Sigmoid colon (tissue), 7 donors: ENCODE data around the gene IDE. TPM values are rescaled to one million over a fixed set of nuclear protein-coding genes. Genes with fewer than 3 reads are reported as not detected.

ENCODE experiments used
- DNase-seq: peaks from one replicate; pipeline ENCODE4 v3.0.0-alpha.2; 2019
- H3K27ac ChIP-seq, 4 donors: fragments of 200-600 bp; sonication (generic); one replicate each; pipeline ENCODE4 v1.5.1; 2016 to 2019; ENCODE audit warnings: mild to moderate bottlenecking in 1 of 4
- H3K27me3 ChIP-seq, 3 donors: fragments of 200-600 bp; sonication (generic); one replicate each; pipeline ENCODE4 v1.5.1; 2019; ENCODE audit warnings: mild to moderate bottlenecking in 1 of 3
- H3K36me3 ChIP-seq, 4 donors: fragments of 200-600 bp; sonication (generic); one replicate each; pipeline ENCODE4 v1.5.1; 2016 to 2019
- H3K4me1 ChIP-seq, 4 donors: fragments of 200-600 bp; sonication (generic); one replicate each; pipeline ENCODE4 v1.5.1; 2017 to 2019
- H3K4me3 ChIP-seq, 4 donors: fragments of 200-600 bp; sonication (generic); one replicate each; pipeline ENCODE4 v1.5.1; 2017 to 2019; ENCODE audit warnings: mild to moderate bottlenecking in 2 of 4, moderate library complexity in 1 of 4
- H3K9me3 ChIP-seq, 4 donors: fragments of 200-600 bp in 3 of 4; sonication (generic) in 3 of 4; one replicate each; pipeline versions ENCODE4 v1.5.1 to v1.6.1; 2013 to 2019
- CTCF ChIP-seq, 4 experiments: fragments of 450-650 bp in 3 of 4; fragments of 200-600 bp in 1 of 4; IDR thresholded peaks; one replicate each; pipeline ENCODE4 v1.5.1; 2016 to 2019; ENCODE audit warnings: antibody characterized with exemption in 4 of 4, mild to moderate bottlenecking in 3 of 4, moderate library complexity in 2 of 4
- EP300 ChIP-seq, 4 donors: sonication (generic); formaldehyde crosslinking; IDR thresholded peaks; one replicate each; pipeline ENCODE4 v1.6.1; 2017; ENCODE audit warnings: antibody characterized with exemption in 4 of 4
- POLR2A ChIP-seq, 2 donors: fragments of 450-650 bp; IDR thresholded peaks; one replicate each; pipeline ENCODE4 v1.6.1; 2016; ENCODE audit warnings: antibody characterized with exemption in 2 of 2, mild to moderate bottlenecking in 2 of 2, moderate library complexity in 2 of 2
- POLR2AphosphoS5 ChIP-seq, 4 donors: sonication (generic); formaldehyde crosslinking; IDR thresholded peaks; one replicate each; pipeline ENCODE4 v1.6.1; 2017; ENCODE audit warnings: antibody characterized with exemption in 4 of 4
- WGBS, 2 donors: extraction: QIAGEN DNeasy Blood & Tissue Kit; methylation state at CpG; one replicate each; pipeline ENCODE4 v1.1.7; 2013; 5-methylcytosine and 5-hydroxymethylcytosine counted together
- intact Hi-C: fragments of 100-400 bp; cut with DNase I; formaldehyde crosslinking; loops from one replicate; pipeline ENCODE4 v1.15.1; 2023
- polyA plus RNA-seq, 3 donors: library from polyadenylated mRNA; stranded (reverse); fragments of 200-250 nt; gene quantifications; one replicate each; pipeline ENCODE4 v1.2.3, GENCODE V29; 2013
- total RNA-seq, 4 donors: library from RNA; depleted of rRNA; stranded (reverse); fragments of >200 nt; gene quantifications; one replicate each; pipeline ENCODE4 v1.1.0, GENCODE V29; 2016
- donor health status: healthy with polysubstance abuse.
- donor health status: Bipolar disorder and iron deficiency.
- donor health status: healthy.

Gene IDE
- total and polyA plus RNA-seq, 7 donors: 7.8 to 32.9 (median 23.3) TPM

GRCh38 chr10:92598321-92598720 lies 24.4 kb upstream of the IDE start:
- Histone ChIP-seq H3K36me3 (no peaks in the 10 kb centered on the region), H3K9me3 (no peaks in the 10 kb centered on the region), H3K27me3 (no peaks in the 10 kb centered on the region), H3K4me1 (peaks cover 0 to 7% (median 4%) of the 10 kb centered on the region in 4 donors), H3K4me3 (no peak overlapping the region), H3K27ac (no peak overlapping the region)
- WGBS, 2 donors: 95 to 96% methylated on average over 1 of the region's 1 CpG
- TF ChIP-seq POLR2A (IDR thresholded peaks at IDR 0.05): no peak
- no peak for TF ChIP-seq CTCF (IDR thresholded peaks at IDR 0.05)
- no peak for TF ChIP-seq POLR2AphosphoS5 (IDR thresholded peaks at IDR 0.05)
- TF ChIP-seq EP300 (IDR thresholded peaks at IDR 0.05): no peak
- DNase-seq: no peak
- intact Hi-C loops: no loop called here

- intact Hi-C loops: no loop called here
- H3K4me3 ChIP-seq: no peak overlapping the region
- TF ChIP-seq POLR2A (IDR thresholded peaks at IDR 0.05): no peak
- TF ChIP-seq POLR2AphosphoS5 (IDR thresholded peaks at IDR 0.05): no peak
- no peak for TF ChIP-seq EP300 (IDR thresholded peaks at IDR 0.05)
- no peak for TF ChIP-seq CTCF (IDR thresholded peaks at IDR 0.05)
Observed at GRCh38 chr10:92595505-92595904, 21.6 kb upstream of the IDE start.

GRCh38 chr10:92593619-92594588 lies 20.0 kb upstream of the IDE start:
- H3K27ac ChIP-seq: peak overlapping the region in 1 of 4 donors; percentile 96
- no peak for DNase-seq
- TF ChIP-seq EP300 (IDR thresholded peaks at IDR 0.05) (no peak), CTCF (IDR thresholded peaks at IDR 0.05) (no peak)

More at GRCh38 chr10:92595505-92595904, 21.6 kb upstream of the IDE start:
- H3K9me3 ChIP-seq: no peaks in the 10 kb centered on the region
- no peak for DNase-seq
- no peaks in the 10 kb centered on the region for H3K36me3 ChIP-seq
- WGBS, 2 donors: 91 to 92% methylated on average over 2 of the region's 2 CpGs
- no peak overlapping the region for H3K27ac ChIP-seq
- H3K4me1 ChIP-seq: peaks cover 0 to 23% (median 11%) of the 10 kb centered on the region in 4 donors
- H3K27me3 ChIP-seq: no peaks in the 10 kb centered on the region

GRCh38 chr10:92592761-92593618 lies 19.1 kb upstream of the IDE start, which contains the start of gene KIF11:
Gene KIF11, plus strand, starts transcription at chr10:92593130. Its CDS starts 246 bp downstream, at chr10:92593376.
- intact Hi-C loops: loop anchor here (1.0 to 5.0 kb wide), 5 partner anchors 20 to 301 kb away; partner anchors contain the start of genes CPEB3 and MARCHF5
- TF ChIP-seq POLR2AphosphoS5 (IDR thresholded peaks at IDR 0.05): peak; percentile 92 to 98 (median 97)
- peak; percentile 87 to 91 for TF ChIP-seq POLR2A (IDR thresholded peaks at IDR 0.05)
- TF ChIP-seq EP300 (IDR thresholded peaks at IDR 0.05): peak in 1 of 4 donors; percentile 36
- TF ChIP-seq CTCF (IDR thresholded peaks at IDR 0.05): no peak
- no peaks in the 10 kb centered on the region for H3K27me3 ChIP-seq
- peak; percentile 98 for DNase-seq
- H3K36me3 ChIP-seq: no peaks in the 10 kb centered on the region
- peak within 1 kb of the TSS; percentile 87 to 97 (median 96) for H3K27ac ChIP-seq
- H3K4me1 ChIP-seq: peaks cover 0 to 23% (median 11%) of the 10 kb centered on the region in 4 donors
- peak within 1 kb of the TSS; percentile 44 to 75 (median 60) for H3K4me3 ChIP-seq
- H3K9me3 ChIP-seq: no peaks in the 10 kb centered on the region
- WGBS, 2 donors: 0 to 1% methylated on average over 61 of the region's 61 CpGs

More at GRCh38 chr10:92593619-92594588, 20.0 kb upstream of the IDE start:
- intact Hi-C loops: loop anchor here (2.0 to 5.0 kb wide), 4 partner anchors 77 to 302 kb away; partner anchors contain the start of genes CPEB3 and MARCHF5
- 5 to 9% methylated on average over 9 of the region's 9 CpGs for WGBS, 2 donors
- Histone ChIP-seq H3K9me3 (no peaks in the 10 kb centered on the region), H3K36me3 (no peaks in the 10 kb centered on the region), H3K27me3 (no peaks in the 10 kb centered on the region), H3K4me1 (peaks cover 0 to 23% (median 11%) of the 10 kb centered on the region in 4 donors), H3K4me3 (peak overlapping the region in 3 of 4 donors; percentile 50 to 75 (median 70))
